ENCODE data around the gene AFG1L. TPM values are rescaled to one million over a fixed set of nuclear protein-coding genes. Genes with fewer than 3 reads are reported as not detected.
"Not testable (repeated sequence)": the region's sequence is repeated elsewhere in the genome, so short reads cannot be mapped to it uniquely, and the experiment has no call there.

The AFG1L gene
- total and polyA plus RNA-seq, 7 experiments from 2014 or later, result 3.5 to 9.2 (median 6.5) TPM

DNA sequence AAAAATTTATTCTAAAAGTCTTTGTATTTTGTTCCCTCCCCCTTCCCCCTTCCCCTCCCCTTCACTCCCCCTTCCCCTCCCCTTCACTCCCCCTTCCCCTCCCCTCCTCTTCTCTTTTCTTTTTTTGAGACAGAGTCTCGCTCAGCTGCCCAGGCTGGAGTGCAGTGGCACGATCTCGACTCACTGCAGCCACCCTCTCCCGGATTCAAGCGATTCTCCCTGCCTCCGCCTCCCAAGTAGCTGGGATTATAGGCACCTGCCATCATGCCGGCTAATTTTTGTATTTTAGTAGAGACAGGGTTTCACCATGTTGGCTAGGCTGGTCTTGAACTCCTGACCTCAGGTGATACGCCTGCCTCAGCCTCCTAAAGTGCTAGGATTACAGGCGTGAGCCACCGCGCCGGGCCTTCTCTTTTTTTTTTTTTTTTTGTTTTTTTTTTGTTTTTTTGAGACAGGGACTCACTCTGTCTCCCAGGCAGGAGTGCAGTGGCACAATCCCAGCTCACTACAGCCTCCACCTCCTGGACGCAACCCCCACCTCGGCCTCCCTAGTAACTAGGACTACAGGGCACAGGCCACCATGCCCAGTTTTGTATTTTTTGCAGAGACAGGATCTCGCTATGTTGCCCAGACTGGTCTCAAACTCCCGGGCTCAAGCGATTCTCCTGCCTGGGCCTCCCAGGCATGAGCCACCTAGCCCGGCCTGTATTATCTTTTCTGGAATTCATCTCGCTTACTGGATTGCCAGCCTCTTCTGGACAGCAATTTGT lies 1.1 kb upstream of the AFG1L start:
- Histone ChIP-seq H3K27me3 (ENCODE audit: control insufficient read depth in 2 of 2, insufficient read depth in 2 of 2, low read length in 2 of 2) (no peaks in the 10 kb centered on the region), H3K4me3 (ENCODE audit: low read length) (peak overlapping the region; percentile 99), H3K4me1 (ENCODE audit: control insufficient read depth in 2 of 2, insufficient read depth in 2 of 2, low read length in 2 of 2) (peaks cover 10 to 13% of the 10 kb centered on the region in 2 donors), H3K27ac (ENCODE audit: low read depth, low read length) (peak overlapping the region; percentile 88), H3K36me3 (ENCODE audit: control insufficient read depth in 2 of 3, insufficient read depth in 3 of 3, low read length in 3 of 3) (peaks cover 0 to 7% (median 0%) of the 10 kb centered on the region in 3 experiments), H3K9me3 (ENCODE audit: control insufficient read depth in 2 of 3, low read length in 3 of 3) (no peaks in the 10 kb centered on the region)
- ChIA-PET POLR2A (interaction anchor here (0.9 to 4.0 kb wide), 3 partner anchors 27 to 38 kb away, joined by 3 to 41 read pairs (median 3); partner anchors contain the start of gene SNX3), CTCF (no interaction called here)
- DNase-seq, result no peak
- Mint-ChIP-seq H3K4me3 (peak overlapping the region; percentile 93 to 99 (median 98)), H3K4me1 (peaks cover 5 to 32% (median 25%) of the 10 kb centered on the region in 7 donors), H3K36me3 (peaks cover 0 to 7% (median 3%) of the 10 kb centered on the region in 5 donors), H3K27me3 (peaks cover 0 to 3% (median 0%) of the 10 kb centered on the region in 5 donors), H3K9me3 (no peaks in the 10 kb centered on the region), H3K27ac (peak overlapping the region; percentile 95 to 100 (median 99))
- intact Hi-C loops (cut with micrococcal nuclease), result loop anchor here (1.0 to 10.0 kb wide), 11 partner anchors 32 to 1881 kb away; partner anchors contain the start of genes OSTM1 (in 2 of the 2), SNX3 (in 2 of the 2), ARMC2 (in 1 of the 2) and CEP57L1 (in 1 of the 2)
- no peak for ATAC-seq

DNA sequence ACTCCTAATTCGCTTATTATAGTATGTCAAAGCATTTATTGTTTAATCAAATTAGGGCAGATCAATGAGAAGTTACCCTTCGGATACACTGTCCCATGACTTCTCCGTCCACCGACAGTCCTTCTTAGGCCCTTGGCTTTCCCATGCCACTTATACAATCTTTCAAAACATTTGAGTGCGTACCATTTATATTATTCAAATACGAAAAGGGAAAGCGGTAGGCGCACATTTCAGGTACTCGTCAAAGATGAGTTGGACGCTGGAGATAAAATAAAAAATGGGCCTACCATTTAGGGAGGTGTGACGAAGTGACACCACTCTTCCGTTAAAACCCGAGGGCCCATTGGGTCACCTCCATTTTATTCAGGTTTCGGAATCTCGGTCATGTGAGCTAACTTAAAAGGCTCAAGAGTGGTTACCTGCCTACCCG lies 542 bp upstream of the AFG1L start:
- ATAC-seq, result peak; percentile 60
- Histone ChIP-seq H3K4me1 (ENCODE audit: control insufficient read depth in 2 of 2, insufficient read depth in 2 of 2, low read length in 2 of 2) (peaks cover 10 to 13% of the 10 kb centered on the region in 2 donors), H3K4me3 (ENCODE audit: low read length) (peak overlapping the region; percentile 99), H3K27me3 (ENCODE audit: control insufficient read depth in 2 of 2, insufficient read depth in 2 of 2, low read length in 2 of 2) (no peaks in the 10 kb centered on the region), H3K36me3 (ENCODE audit: control insufficient read depth in 2 of 3, insufficient read depth in 3 of 3, low read length in 3 of 3) (peaks cover 0 to 7% (median 0%) of the 10 kb centered on the region in 3 experiments), H3K9me3 (ENCODE audit: control insufficient read depth in 2 of 3, low read length in 3 of 3) (no peaks in the 10 kb centered on the region), H3K27ac (ENCODE audit: low read depth, low read length) (peak overlapping the region; percentile 88)
- H3K4me1 Mint-ChIP-seq, result peaks cover 6 to 35% (median 22%) of the 10 kb centered on the region in 7 donors
- peak overlapping the region; percentile 93 to 99 (median 98) for H3K4me3 Mint-ChIP-seq
- H3K36me3 Mint-ChIP-seq, result peaks cover 0 to 7% (median 3%) of the 10 kb centered on the region in 5 donors
- intact Hi-C loops (cut with micrococcal nuclease), result loop anchor here (1.0 to 10.0 kb wide), 11 partner anchors 33 to 1880 kb away; partner anchors contain the start of genes OSTM1 (in 2 of the 2), SNX3 (in 2 of the 2), ARMC2 (in 1 of the 2) and CEP57L1 (in 1 of the 2)
- no peak for DNase-seq
- H3K27me3 Mint-ChIP-seq, result peaks cover 0 to 3% (median 0%) of the 10 kb centered on the region in 5 donors
- POLR2A ChIA-PET, result interaction anchor here (0.8 to 4.0 kb wide), 5 partner anchors 27 to 799 kb away, joined by 3 to 41 read pairs (median 3); partner anchors contain the start of gene SNX3
- CTCF ChIA-PET, result interaction anchor here (1.6 kb wide), 1 partner anchor 38 kb away, joined by 3 read pairs; no protein-coding TSS in a partner anchor
- H3K27ac Mint-ChIP-seq, result peak overlapping the region; percentile 95 to 100 (median 99)
- H3K9me3 Mint-ChIP-seq, result no peaks in the 10 kb centered on the region

DNA sequence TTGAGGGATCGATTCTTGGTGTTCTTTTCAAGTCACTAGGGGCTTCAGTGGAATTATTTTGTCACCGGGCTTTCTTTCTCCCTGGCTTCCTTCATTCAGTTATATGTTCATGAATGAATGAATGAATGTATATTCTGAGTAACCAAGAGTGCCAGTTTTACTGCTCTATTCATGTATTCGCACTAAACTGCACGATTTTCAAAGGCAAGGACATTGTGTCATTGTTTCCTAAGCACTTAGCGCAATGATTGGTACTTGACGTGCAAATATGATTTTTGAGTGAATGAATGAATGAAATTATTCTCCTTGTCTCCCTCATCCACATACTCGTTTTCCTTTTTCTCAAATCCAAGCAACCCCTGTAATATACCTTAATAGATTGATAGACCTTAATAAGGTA lies 822 bp downstream of the AFG1L start:
- peak overlapping the region; percentile 95 to 100 (median 99) for H3K27ac Mint-ChIP-seq
- Histone ChIP-seq H3K27ac (ENCODE audit: low read depth, low read length) (peak overlapping the region; percentile 88), H3K4me3 (ENCODE audit: low read length) (peak overlapping the region; percentile 99), H3K36me3 (ENCODE audit: control insufficient read depth in 2 of 3, insufficient read depth in 3 of 3, low read length in 3 of 3) (peaks cover 0 to 7% (median 0%) of the 10 kb centered on the region in 3 experiments), H3K4me1 (ENCODE audit: control insufficient read depth in 2 of 2, insufficient read depth in 2 of 2, low read length in 2 of 2) (peaks cover 10 to 13% of the 10 kb centered on the region in 2 donors), H3K9me3 (ENCODE audit: control insufficient read depth in 2 of 3, low read length in 3 of 3) (no peaks in the 10 kb centered on the region), H3K27me3 (ENCODE audit: control insufficient read depth in 2 of 2, insufficient read depth in 2 of 2, low read length in 2 of 2) (no peaks in the 10 kb centered on the region)
- H3K36me3 Mint-ChIP-seq, result peaks cover 0 to 7% (median 3%) of the 10 kb centered on the region in 5 donors
- ChIA-PET POLR2A (interaction anchor here (0.7 to 4.0 kb wide), 6 partner anchors 14 to 797 kb away, joined by 3 to 41 read pairs (median 3); partner anchors contain the start of genes SCML4 and SNX3), CTCF (interaction anchor here (0.6 to 1.6 kb wide), 4 partner anchors 31 to 162 kb away, joined by 3 to 4 read pairs (median 3); no protein-coding TSS in a partner anchor)
- no peak for ATAC-seq
- no peak for DNase-seq
- peak overlapping the region; percentile 93 to 99 (median 98) for H3K4me3 Mint-ChIP-seq
- intact Hi-C loops (cut with micrococcal nuclease), result loop anchor here (1.0 to 10.0 kb wide), 12 partner anchors 53 to 1879 kb away; partner anchors contain the start of genes AK9 (in 1 of the 2), ARMC2 (in 1 of the 2), FIG4 (in 1 of the 2) and MTRES1 (in 1 of the 2)
- peaks cover 11 to 37% (median 26%) of the 10 kb centered on the region in 7 donors for H3K4me1 Mint-ChIP-seq
- H3K9me3 Mint-ChIP-seq, result no peaks in the 10 kb centered on the region
- H3K27me3 Mint-ChIP-seq, result peaks cover 0 to 3% (median 0%) of the 10 kb centered on the region in 5 donors

DNA sequence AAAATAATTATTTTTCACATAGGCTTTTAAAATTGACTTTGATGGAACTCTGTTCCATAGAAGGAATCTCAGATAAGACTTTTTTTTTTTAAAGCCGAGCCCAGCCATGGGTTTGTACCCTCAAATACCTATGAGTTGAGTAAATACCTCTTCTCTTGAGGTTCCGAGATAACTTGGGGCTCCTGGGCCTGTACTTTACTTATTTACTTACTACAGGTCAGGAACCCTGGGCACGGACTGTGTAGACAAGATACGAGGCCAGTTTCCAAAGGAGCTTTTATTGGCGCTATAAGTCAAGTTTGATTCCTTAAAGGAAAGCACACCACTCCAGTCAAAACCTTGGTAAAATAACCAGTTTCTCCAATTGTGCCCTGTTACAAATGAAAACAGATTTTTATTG lies 7.5 kb downstream of the AFG1L start:
- Histone ChIP-seq H3K27me3 (ENCODE audit: control insufficient read depth in 2 of 2, insufficient read depth in 2 of 2, low read length in 2 of 2) (no peaks in the 10 kb centered on the region), H3K4me1 (ENCODE audit: control insufficient read depth in 2 of 2, insufficient read depth in 2 of 2, low read length in 2 of 2) (no peaks in the 10 kb centered on the region), H3K4me3 (ENCODE audit: low read length) (no peak overlapping the region), H3K36me3 (ENCODE audit: control insufficient read depth in 2 of 3, insufficient read depth in 3 of 3, low read length in 3 of 3) (no peaks in the 10 kb centered on the region), H3K9me3 (ENCODE audit: control insufficient read depth in 2 of 3, low read length in 3 of 3) (no peaks in the 10 kb centered on the region), H3K27ac (ENCODE audit: low read depth, low read length) (no peak overlapping the region)
- Mint-ChIP-seq H3K4me3 (no peak overlapping the region), H3K36me3 (peaks cover 0 to 16% (median 8%) of the 10 kb centered on the region in 5 donors), H3K27me3 (peaks cover 0 to 4% (median 0%) of the 10 kb centered on the region in 5 donors), H3K9me3 (peaks cover 0 to 3% (median 0%) of the 10 kb centered on the region in 11 donors), H3K4me1 (peaks cover 7 to 17% (median 9%) of the 10 kb centered on the region in 7 donors), H3K27ac (no peak overlapping the region)
- intact Hi-C loops (cut with micrococcal nuclease), result no loop called here
- POLR2A ChIA-PET, result no interaction called here
- DNase-seq (no peak), ATAC-seq (no peak)
- CTCF ChIA-PET, result no interaction called here

DNA sequence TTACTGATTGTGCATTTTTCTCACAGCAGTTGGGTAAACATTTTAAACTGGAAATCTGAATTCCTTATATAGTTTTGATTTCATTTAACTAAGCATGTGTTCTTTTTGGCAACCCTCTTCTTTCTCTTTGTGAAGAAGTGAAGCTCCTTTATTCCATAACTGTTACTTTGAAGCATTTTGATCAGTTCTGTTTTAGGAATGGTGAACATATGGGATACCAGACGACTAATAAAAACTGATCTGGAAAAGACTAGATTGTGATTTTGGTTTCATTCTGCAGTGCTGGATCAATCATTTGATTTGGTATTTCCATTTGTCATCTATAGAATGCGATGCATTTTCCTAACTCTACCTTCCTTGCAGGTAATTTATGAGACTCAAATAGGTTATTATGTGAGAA lies 9.8 kb downstream of the AFG1L start:
- Mint-ChIP-seq H3K4me3 (no peak overlapping the region), H3K36me3 (peaks cover 0 to 13% (median 4%) of the 10 kb centered on the region in 5 donors), H3K9me3 (peaks cover 0 to 3% (median 0%) of the 10 kb centered on the region in 11 donors), H3K27me3 (peaks cover 0 to 4% (median 0%) of the 10 kb centered on the region in 5 donors), H3K4me1 (peaks cover 0 to 13% (median 2%) of the 10 kb centered on the region in 7 donors), H3K27ac (no peak overlapping the region)
- no peak overlapping the region for H3K4me3 ChIP-seq (ENCODE audit: low read length)
- DNase-seq, result no peak
- ChIA-PET POLR2A (no interaction called here), CTCF (no interaction called here)
- no peaks in the 10 kb centered on the region for H3K4me1 ChIP-seq (ENCODE audit: control insufficient read depth in 2 of 2, insufficient read depth in 2 of 2, low read length in 2 of 2)
- intact Hi-C loops (cut with micrococcal nuclease), result no loop called here
- H3K9me3 ChIP-seq (ENCODE audit: control insufficient read depth in 2 of 3, low read length in 3 of 3), result no peaks in the 10 kb centered on the region
- H3K27ac ChIP-seq (ENCODE audit: low read depth, low read length), result no peak overlapping the region
- ATAC-seq, result no peak
- H3K27me3 ChIP-seq (ENCODE audit: control insufficient read depth in 2 of 2, insufficient read depth in 2 of 2, low read length in 2 of 2), result no peaks in the 10 kb centered on the region
- H3K36me3 ChIP-seq (ENCODE audit: control insufficient read depth in 2 of 3, insufficient read depth in 3 of 3, low read length in 3 of 3), result no peaks in the 10 kb centered on the region

DNA sequence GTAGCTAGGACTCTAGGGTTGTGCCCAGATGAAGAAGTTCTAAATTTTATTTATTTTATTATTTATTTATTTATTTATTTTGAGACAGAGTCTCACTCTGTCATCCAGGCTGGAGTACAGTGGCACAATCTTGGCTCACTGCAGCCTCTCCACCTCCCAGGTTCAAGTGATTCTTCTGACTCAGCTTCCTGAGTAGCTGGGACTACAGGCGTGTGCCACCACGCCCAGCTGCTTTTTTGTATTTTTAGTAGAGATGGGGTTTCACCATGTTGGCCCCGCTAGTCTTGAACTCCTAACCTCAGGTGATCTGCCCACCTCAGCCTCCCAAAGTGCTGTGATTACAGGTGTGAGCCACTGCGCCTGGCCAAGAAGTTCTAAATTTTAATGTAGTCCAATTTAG lies 13.8 kb downstream of the AFG1L start:
- H3K4me1 ChIP-seq (ENCODE audit: control insufficient read depth in 2 of 2, insufficient read depth in 2 of 2, low read length in 2 of 2); H3K27ac ChIP-seq (ENCODE audit: low read depth, low read length); H3K36me3 ChIP-seq (ENCODE audit: control insufficient read depth in 2 of 3, insufficient read depth in 3 of 3, low read length in 3 of 3); H3K4me3 Mint-ChIP-seq; POLR2A ChIA-PET; intact Hi-C loops (cut with micrococcal nuclease); H3K9me3 ChIP-seq (ENCODE audit: control insufficient read depth in 2 of 3, low read length in 3 of 3); H3K27me3 ChIP-seq (ENCODE audit: control insufficient read depth in 2 of 2, insufficient read depth in 2 of 2, low read length in 2 of 2); H3K27ac Mint-ChIP-seq; ATAC-seq; H3K4me1 Mint-ChIP-seq; H3K4me3 ChIP-seq (ENCODE audit: low read length); H3K27me3 Mint-ChIP-seq; H3K9me3 Mint-ChIP-seq; DNase-seq; CTCF ChIA-PET: not testable (repeated sequence)
- H3K36me3 Mint-ChIP-seq, result peaks cover 0 to 10% (median 4%) of the 10 kb centered on the region in 5 donors

Measured in naive thymus-derived CD4-positive, alpha-beta T cell (primary cell).